HG03025 (cell line): ENCODE data around the gene OR4F15.
"Not testable (repeated sequence)": the region's sequence is repeated elsewhere in the genome, so short reads cannot be mapped to it uniquely, and the experiment has no call there.

Source experiments
- ATAC-seq: cut with Tn5 transposase; IDR thresholded peaks from one replicate; pipeline ENCODE4 v1.9.1; 2021; ENCODE audit warnings: mild to moderate bottlenecking, moderate library complexity; ENCODE audit not compliant: unreplicated experiment, low FRiP score

The OR4F15 gene, protein sequence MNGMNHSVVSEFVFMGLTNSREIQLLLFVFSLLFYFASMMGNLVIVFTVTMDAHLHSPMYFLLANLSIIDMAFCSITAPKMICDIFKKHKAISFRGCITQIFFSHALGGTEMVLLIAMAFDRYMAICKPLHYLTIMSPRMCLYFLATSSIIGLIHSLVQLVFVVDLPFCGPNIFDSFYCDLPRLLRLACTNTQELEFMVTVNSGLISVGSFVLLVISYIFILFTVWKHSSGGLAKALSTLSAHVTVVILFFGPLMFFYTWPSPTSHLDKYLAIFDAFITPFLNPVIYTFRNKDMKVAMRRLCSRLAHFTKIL

DNA sequence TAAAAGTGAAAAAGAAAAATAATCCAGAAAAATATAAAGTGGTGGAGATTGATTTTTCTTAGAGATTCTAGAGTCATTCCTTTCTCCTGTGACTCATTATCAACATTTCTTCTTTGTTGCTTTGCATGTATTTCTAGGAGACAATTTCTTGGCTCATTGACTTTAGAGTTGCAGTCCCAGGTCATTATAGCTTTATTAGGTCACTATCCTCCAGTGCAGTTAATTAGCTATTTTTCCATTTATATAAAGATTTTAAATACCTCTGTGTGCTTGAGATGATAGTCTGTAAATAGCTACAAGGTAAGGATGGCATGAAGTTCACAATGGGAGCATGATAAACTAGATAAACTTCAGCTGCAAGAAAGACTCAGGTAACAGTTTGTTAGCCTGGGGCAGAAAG, at the start of gene OR4F15:
TSS of gene OR4F15 (plus strand) at position 301 of the 400 bp plus-strand sequence. CDS start 5,985 bp downstream, outside the sequence.
- no peak for ATAC-seq

DNA sequence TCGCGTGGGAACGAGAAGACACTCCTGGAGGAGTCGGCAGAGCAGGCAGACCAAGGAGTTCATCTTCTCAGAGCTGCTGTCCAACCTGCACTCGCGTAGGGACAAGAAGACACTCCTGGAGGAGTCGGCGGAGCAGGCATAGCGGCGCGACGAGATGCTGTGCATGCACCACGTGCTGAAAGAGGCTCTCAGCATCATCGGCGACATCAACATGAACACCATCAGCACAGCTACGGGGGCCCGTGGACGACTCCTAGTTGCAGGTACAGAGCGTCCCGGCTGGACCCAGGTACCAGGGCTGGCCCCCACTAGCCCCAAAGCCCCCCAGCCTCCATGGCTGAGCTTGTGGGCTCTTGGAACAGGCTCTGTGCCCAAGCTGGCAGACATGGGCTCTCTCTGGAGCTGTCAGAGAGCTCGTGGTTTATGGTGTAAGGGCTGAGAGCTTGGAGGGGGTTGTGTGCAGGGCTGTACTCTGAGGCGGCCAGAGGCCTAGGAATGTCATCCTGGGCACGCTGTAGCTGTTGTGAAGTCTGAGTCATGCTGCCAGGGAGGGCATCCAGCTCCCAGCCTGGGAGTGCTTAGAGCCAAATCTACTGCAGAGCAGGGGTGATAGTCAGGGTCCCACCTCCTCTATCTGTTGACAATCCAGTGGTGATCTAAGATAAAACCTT, 47.2 kb upstream of the OR4F15 start:
- ATAC-seq = not testable (repeated sequence)

DNA sequence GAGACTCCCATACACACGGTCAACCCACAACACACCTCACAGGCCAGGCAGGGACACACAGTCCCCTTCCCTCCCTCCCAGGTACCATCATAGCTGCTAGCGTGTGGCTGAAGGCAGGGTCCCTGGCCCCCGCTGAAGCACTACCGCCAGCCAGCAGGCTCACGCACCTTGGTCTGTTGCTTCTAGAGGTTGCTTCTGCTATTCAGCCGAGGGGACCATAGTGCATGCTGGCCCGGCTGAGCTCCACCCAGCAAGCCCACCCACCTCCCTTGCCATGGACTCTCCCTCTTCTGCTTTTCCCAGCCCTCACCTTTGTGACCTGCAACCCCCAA, 46.7 kb upstream of the OR4F15 start:
- not testable (repeated sequence) for ATAC-seq

DNA sequence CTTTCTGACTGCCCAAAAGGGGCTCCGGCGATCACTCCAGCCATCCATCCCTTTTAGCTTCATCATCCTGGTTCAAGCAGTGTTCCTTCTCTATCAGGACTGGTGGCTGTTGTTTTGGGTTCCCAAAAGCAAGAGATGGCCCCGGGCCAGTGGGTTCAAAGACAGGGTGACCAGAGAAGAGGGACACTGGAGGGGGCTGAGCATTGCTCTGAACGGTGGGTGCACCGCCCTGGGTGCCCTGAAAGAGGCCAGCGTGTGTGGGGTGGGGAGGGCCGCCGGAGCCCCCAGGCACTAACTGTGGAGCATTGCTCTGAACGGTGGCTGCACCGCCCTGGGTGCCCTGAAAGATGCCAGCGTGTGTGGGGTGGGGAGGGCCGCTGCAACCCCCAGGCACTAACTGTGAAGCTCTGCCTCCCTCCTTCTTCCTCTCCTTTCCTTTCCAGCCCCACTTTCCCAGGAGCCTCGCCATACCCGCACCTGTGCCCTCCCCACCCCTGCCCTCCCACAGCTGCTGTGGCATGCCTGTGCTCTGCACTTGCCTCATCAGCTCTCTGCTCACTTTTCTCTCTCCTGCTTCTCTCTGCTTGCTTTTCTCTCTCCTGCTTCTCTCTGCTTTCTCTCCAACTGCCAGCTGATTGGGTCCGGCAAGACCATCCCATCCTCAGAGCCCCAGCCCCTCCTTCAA, 46.1 kb upstream of the OR4F15 start:
- ATAC-seq = no peak

DNA sequence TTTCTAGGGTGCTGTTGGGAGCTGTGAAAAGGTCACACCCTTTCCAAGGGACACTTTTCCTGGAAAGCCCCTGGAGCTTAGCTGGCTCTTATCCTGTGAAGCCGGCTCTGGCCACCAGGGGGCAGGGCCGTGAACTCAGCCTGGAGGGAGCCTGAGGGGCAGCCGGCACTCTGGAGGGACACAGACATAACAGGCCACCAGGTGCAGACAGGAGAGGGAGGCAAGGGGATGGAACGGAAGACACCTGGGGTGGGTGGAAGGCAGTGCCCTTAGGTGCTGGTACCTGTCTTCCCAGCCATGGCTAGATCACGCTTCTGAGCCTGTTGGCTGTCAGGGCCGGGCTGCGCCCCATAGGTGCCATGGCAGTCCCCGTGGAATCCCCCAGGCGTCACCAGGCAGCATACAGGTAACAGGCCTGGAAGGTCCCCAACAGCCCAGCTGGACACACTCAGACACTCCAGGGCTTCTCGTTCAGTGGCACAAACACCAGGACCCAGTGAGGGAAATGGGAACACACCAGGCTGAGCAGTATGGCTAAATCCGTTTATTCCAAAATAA, 44.8 kb upstream of the OR4F15 start:
- not testable (repeated sequence) for ATAC-seq

DNA sequence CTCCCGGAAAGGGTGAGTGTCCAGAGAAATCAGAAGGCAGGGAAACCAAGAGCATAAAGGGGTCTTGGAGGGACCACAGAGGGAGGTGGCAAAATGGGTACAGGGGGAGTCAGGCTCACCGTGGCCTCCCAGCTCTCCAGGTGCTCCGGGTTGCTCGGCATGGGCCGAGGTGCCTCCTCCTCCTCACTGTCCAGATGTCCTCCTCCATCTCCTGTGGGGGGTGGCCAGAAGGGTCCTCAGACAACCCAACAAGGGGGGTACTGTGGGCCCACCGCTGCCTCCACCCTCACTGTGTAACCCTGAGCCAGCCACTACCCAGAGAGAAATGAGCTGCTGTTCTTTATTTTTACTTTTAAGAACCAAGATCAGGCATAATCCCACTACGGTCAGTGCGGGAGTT, 39.1 kb upstream of the OR4F15 start:
- ATAC-seq = no peak

DNA sequence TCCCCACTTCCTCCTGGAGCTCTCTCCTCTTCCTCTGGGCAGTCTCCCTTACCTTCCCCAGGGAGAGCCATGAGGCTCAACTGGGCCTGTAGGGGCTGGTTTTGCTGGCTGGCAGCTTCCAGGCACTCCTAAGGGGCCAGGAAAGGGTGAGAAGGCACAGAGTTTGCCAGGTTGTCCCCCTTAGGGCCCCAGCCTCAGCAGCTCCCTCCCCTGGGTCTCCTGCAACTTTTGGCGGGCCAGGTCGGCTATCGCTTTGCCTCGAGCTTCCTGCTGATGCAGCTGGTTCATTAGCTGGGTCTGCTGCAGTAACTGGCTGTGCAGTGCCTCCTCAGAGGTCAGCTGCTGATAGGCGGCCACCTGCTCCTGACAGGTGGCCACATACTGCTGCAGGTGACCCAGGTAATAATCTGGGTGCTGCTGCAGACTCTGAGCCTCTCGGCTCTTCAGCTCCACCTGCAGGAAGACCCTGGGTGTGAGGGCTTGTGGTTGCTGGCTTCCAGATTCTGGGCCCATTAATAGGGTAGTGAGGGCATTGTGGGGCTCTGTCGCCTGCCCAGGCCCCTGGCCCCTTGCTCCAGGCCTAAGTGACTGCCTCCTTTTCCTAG, 38.4 kb upstream of the OR4F15 start:
- ATAC-seq = no peak

DNA sequence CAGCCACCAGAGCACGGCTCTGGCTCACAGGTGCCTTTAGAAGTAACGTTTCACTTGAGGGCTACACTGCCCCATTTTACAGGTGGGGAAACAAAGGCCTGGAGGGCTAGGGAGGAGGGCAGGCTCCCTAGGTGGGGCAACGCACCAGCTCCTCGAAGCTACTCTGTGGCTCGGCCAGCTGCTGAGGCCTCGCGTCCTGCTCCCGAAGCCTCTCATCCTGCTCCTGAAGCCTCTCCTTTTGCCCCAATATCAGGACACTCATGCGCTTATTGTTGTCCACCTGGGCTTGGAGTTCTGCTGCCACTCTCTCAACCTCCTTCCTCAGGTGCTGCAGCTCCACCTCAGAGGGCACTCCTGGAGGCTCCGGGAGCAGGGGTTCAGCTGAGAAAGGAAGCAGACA, 36.9 kb upstream of the OR4F15 start:
- ATAC-seq = no peak

DNA sequence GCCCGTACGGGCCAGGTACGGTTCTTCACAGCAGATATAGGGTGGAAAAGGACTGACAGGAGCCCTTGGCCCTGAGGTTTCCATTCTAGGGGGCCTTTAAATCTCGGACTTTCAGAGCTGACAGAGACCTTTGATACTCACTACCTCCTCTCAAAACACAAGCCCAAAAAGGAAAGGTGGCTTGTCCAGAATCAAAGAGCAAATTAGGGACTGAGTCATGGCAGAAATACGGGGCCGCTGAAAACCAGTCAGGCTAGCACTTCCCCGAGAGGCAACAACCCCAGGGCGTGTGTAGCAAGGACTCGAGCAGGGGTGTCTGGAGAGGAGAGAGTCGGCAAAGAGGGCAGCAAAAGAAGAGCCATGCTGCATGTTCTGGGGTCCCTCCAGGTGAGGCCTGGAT, 33.4 kb upstream of the OR4F15 start:
- ATAC-seq = not testable (repeated sequence)

DNA sequence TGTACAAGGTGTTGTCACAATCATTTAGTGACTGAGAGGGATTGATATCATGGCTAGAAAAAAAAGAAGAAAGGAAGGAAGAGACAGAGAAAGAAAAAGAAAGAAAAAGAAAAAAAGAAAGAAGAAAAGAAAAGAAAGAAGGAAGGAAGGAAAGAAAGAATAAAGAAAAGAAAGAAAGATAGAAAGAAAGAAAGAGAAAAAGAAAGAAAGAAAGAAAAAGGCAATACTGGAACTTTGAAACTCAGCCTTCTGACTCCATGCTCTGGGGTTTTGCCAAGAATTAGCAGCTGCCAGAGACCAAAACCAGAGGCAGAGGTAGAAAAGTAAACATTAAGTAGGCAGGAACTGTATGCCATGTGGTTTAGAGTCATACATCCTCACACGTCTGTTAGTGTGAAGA, 31.8 kb upstream of the OR4F15 start:
- ATAC-seq = not testable (repeated sequence)

DNA sequence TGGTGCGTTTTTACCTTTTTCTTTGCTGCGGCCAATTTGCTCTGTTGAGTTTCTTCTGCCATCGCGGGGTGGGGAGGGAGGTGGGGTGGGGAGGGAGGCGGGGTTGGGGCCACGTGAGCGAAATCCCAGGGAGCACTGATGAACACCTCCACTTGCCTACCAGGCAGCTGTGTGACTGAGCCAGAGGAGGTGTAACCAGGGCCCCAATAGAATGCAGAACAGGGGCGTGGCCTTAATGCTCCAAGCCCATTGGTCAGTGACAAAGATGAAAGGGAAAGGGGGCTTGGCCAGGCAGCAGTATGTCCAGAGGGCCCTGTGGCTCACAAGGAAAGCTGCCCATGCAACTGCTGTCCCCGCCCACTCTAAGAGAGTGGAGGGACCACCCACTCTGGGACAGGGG, 30.1 kb upstream of the OR4F15 start:
- no peak for ATAC-seq

DNA sequence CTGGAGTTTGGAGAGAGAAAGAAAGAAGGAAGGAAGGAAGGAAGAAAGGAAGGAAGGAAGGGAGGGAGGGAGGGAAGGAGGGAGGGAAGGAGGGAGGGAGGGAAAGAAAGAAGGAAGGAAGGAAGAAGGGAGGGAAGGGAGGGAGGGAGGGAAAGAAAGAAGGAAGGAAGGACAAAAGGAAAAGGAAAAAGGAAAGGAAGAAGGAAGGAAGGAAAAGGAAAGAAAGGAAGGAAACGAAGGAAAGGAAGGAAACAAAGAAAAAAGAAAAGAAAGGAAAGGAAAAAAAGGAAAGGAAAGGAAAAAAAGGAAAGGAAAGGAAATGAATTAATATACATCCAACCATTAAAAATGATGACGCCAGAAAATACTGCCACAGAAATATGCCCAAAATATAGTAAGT, 27.4 kb upstream of the OR4F15 start:
- no peak for ATAC-seq

DNA sequence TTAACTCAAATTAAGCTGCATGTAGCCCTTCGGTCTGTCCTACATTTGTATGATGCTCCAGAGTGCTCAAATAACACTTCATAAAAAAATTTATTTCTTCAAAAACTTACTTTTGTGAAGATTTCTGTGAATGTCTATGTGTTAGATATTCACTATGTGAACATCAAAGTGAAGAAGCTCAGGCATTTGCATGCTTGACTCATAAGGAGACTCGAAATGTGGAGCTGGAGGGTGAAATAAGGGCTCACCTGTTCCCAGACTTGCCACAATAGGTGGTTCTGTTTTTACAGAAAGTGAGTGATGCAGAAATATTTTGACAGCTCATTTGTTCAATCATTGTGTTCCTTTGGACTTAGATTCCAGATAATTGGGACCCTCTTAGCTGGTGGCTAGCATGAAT, 25.6 kb upstream of the OR4F15 start:
- not testable (repeated sequence) for ATAC-seq

DNA sequence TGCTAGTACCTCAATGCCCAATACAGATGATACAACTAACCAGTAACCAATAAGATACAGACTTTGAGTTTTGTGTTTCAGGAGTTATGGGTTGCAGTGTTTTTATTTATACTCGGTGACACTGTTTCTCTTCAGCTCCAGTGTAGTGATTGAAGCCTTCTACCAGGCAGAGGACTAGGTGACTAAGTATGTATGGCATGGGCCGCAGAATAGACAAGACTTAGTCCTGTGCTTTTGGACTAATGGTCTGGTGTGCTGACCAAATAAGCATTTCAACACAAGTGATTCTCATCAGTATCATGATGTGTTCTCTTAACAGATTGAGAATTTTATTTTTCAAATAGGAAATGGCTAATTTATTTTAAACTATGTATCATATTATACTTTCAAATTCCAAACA, 24.0 kb upstream of the OR4F15 start:
- not testable (repeated sequence) for ATAC-seq

DNA sequence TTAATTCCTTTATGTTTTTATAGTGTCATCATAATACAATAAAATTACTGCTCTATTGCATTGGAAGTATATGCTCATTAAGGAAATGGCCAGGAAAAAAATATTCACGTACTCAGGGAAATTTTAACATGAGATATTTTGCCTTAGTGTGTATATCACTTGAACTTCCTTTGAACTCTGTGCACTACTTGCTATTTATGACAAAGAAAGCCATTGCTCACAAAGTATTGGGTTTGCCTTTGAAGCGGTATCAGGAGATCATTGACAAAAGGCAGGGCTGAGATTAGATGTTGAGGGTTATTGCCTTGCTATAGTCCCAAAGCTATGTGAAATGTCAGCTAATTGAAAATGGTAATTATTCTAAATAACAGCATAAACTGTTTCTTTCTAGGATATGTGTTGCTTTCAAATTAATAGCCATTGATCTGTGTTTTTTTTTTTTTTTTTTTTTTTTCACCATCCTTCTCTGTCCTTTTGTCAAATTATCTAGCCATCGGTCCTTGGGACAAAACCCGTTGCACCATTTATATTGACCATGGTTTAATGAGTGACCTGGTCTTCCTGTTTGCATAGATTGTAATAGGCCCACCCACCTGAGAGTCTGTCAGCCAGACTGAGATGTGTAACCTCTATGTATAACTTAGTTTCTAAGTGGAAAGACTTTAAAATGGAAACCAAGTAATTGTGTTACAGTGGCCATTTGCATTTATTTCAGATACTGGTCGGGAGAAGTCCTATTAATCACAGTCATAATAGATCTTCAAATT, 23.3 kb upstream of the OR4F15 start:
- ATAC-seq = not testable (repeated sequence)

DNA sequence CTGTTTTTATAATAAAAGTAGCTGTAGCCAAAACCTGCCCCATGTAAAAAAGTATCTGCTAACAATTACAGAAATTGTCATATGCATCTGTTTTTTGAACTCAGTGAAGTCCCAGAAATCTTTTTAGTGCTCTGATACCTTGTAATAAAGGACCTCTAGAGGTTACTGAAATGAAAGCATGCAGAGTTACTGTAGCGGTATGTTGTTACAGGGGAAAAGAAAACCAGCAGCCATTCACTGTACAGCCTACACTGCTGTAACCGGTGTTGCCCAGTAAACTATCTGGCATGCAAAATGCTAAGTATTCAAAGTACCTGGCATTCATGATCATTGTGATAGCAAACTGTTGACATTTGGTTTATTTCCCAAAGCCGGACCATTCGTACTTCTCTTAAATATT, 21.3 kb upstream of the OR4F15 start:
- not testable (repeated sequence) for ATAC-seq

DNA sequence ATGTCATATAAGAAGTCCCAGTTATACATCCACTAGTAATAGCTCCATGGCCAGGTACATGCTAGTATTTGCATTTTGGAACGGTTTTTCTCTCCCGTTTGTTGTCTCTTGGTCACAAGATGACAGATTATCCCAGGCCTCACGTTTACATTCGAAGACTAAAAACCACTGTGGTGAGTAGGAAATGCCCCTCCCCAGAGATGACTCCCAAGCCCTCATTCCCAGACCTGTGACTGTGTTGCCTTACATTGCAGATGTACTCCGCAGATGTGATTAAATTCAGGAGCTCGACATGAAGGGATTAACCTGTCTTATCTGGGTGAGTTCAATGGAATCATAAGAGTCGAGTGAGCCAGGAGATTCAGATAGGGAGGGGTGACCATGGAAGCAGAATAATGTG, 18.0 kb upstream of the OR4F15 start:
- ATAC-seq = not testable (repeated sequence)

DNA sequence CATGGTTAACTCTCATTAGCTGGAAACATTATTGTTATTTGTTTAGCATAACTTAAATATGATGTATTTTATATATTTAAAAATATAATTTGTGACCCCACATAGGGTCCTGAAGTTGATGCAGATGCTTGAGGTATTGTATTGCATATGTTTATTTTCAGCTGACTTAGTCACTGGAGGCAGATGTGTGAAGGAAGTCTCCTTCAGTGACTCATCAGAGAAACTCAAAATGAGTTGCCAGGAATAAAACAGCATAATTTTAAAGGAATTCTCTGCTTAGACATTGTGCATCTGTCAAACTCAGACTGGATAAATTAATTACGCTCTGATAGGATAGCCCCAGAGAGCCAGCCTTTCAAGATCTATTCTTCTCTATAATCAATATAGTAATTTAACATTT, 16.5 kb upstream of the OR4F15 start:
- ATAC-seq = no peak

DNA sequence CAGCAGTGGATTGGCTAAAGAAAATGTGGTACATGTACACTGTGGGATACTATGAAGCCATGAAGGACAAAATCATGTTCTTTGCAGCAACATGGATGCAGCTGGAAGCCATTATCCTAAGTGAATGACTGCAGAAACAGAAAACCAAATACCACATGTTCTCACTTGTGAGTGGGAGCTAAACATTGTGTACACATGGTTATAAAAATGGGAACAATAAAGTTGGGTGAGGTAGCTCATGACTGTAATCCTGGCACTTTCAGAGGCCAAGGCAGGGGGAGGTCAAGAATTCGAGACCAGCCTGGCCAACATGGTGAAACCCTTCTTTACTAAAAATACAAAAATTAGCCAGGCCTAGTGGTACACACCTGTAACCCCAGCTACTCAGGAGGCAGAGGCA, 12.3 kb upstream of the OR4F15 start:
- no peak for ATAC-seq

DNA sequence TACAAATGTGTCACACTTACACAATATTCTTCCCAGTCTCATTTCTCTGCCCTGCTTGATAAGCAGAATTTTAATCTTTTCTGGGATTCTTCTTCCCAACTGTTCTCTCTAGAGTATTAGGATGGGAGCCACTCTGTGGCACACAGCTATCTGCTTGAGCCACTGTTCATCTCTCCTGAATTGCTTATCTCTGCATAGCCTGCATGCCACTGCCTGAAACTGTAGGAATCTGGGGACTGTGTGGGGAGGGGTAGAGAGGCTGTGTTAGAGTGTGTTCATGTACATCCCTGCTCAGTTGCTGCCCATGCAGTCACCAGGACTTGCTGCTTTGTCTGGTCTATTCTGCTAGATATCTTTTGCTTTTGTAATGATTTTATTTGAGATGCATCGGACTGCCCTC, 11.0 kb upstream of the OR4F15 start:
- ATAC-seq = no peak
